HEK293T (cell line): Measurements from ENCODE around the gene LMF1.

Experiments
- FOXK2 ChIP-seq: fragments of 450-650 bp; IDR thresholded peaks from 2 replicates; pipeline ENCODE4 v1.6.1; 2016; ENCODE audit warnings: mild to moderate bottlenecking
- SUZ12 ChIP-seq: fragments of 450-650 bp; IDR thresholded peaks from 2 replicates; pipeline ENCODE4 v1.6.1; 2016; ENCODE audit warnings: mild to moderate bottlenecking

DNA sequence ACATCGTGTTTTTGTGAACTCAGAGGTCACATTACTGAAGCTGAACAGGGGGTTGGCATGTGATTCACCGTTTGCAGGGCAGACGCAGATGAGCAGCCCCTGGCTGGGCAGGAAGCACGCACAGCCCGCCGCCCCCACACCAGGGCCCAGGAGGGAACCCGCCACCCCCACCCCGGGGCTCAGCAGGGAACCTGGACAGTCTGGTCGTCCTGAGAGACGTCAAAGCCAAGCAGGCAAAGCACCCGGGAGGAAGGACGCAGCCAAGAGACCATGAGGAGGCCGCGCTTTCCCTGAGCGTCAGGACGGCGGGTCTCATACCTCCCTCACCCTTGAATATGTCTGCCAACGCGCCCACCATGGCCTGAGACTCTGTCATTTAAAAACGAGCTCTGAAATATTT is 60.6 kb downstream of the LMF1 start:
- TF ChIP-seq SUZ12 (no peak), FOXK2 (no peak)
